ENCODE results near the gene FCMR. TPM values are rescaled to one million over a fixed set of nuclear protein-coding genes. Genes with fewer than 3 reads are reported as not detected.

The FCMR gene
- total RNA-seq, 4 donors from 2014 or later = 1.1 to 54.1 (median 4.3) TPM

DNA sequence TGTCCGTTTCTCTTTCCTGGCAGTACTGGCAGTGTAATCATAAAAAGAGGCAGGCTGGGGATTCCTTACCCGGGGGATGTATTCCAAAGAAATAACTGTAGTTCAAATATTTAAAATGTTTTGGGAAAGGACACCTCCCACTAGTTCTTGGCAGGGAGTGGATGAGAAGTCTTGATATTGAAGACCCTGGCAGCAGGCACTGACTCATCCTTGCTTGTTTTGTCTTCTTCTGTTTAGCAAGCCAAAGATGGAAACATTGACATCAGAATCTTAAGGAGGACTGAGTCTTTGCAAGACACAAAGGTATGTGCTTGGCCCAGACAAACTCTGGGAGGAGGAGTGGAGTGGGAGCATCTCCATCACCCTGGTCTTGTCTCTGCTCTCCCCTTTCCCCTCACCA is 55.7 kb downstream of the FCMR start:
- TF ChIP-seq, protein P1, sequence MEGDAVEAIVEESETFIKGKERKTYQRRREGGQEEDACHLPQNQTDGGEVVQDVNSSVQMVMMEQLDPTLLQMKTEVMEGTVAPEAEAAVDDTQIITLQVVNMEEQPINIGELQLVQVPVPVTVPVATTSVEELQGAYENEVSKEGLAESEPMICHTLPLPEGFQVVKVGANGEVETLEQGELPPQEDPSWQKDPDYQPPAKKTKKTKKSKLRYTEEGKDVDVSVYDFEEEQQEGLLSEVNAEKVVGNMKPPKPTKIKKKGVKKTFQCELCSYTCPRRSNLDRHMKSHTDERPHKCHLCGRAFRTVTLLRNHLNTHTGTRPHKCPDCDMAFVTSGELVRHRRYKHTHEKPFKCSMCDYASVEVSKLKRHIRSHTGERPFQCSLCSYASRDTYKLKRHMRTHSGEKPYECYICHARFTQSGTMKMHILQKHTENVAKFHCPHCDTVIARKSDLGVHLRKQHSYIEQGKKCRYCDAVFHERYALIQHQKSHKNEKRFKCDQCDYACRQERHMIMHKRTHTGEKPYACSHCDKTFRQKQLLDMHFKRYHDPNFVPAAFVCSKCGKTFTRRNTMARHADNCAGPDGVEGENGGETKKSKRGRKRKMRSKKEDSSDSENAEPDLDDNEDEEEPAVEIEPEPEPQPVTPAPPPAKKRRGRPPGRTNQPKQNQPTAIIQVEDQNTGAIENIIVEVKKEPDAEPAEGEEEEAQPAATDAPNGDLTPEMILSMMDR (IDR thresholded peaks at IDR 0.05; ENCODE audit: low read depth) = no peak

DNA sequence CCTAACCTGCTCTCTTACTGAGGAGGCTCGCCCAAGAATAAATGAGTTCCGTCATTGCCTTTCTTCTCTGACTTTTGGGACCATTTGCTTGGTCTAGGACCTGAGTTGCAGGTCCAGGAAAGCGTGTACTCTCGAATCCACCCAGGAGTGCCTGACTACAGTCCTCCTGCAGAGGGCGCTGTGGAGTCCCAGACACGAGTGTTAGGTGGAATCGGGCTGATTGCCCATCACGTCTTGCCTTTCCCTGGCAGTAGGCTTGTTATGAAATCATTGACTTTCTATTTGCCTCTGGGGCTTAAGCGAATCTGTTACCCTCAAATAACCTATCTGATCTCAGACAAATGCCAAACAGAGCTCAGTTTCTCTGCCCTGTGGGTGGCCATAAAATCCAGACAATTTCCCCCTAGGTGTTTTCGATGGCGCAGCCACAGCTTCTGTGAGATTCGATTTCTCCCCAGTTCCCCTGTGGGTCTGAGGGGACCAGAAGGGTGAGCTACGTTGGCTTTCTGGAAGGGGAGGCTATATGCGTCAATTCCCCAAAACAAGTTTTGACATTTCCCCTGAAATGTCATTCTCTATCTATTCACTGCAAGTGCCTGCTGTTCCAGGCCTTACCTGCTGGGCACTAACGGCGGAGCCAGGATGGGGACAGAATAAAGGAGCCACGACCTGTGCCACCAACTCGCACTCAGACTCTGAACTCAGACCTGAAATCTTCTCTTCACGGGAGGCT is 56.6 kb downstream of the FCMR start, which contains the start of gene IL20:
IL20 (plus strand) TSS at position 685 of the 733 bp plus-strand sequence. CDS start 230 bp downstream, outside the sequence.
- TF ChIP-seq, protein P1 (IDR thresholded peaks at IDR 0.05; ENCODE audit: low read depth) = no peak

DNA sequence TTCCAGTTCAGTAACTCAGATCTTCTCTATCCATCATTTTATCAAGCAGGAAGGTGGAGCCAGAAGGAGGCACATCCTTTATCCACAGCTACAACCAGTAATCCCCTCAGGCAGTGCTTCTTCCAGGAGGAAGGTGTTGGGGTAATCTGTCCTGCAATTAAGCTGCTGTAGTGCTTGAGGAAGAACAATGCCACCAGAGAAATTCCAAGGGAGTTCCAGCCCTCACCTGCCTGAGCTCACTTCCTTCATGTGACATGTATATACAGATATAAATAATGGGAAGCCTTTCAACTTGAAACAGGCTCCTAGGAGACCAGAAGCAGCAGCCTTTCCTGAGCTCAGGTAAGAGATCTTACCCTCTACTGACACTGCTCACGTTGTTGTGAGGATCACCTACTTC is 58.5 kb downstream of the FCMR start:
- TF ChIP-seq, protein P1 (IDR thresholded peaks at IDR 0.05; ENCODE audit: low read depth) = no peak

DNA sequence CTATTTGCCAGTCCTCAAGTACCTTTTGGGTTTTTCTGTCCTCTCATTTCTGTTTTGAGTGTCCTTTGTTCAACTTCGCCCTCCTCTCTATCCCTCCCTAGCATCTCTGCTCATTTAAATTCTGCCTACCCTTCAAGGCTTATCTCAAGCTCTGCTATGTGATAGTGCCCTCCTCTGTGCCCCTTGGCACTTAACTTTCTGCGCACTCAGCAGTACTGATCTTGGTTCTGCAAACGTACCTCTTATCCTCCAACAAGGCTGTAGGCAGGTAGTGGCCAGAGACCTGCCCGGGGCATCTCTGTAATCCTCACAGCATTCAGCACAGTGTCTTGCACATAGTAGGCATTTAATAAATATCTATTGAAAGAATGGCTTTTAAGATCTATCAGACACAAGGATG is 61.6 kb downstream of the FCMR start:
- TF ChIP-seq, protein P1 (IDR thresholded peaks at IDR 0.05; ENCODE audit: low read depth) = no peak

DNA sequence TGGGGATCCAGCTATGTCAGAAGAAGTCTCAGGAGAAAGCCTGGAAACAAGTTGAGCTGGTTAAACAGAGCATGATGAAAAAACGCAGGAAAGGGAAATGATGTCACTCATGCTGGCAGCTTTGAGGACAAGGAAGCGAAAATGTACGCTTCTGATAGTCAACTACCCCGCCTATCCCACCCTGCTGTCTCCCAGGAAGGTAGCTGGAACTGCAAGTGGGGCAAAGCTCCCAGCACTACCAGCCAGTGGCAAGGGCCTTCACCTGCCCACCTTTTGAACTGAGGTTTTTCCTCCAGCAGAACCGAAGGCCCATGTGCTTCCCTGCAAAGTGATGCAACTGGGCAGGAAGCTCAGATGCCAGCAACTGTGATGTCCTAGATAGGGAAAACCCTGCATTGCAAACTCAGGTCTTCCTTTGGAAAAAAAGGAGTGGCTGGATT is 62.6 kb downstream of the FCMR start:
- TF ChIP-seq, protein P1 (IDR thresholded peaks at IDR 0.05; ENCODE audit: low read depth) = no peak

DNA sequence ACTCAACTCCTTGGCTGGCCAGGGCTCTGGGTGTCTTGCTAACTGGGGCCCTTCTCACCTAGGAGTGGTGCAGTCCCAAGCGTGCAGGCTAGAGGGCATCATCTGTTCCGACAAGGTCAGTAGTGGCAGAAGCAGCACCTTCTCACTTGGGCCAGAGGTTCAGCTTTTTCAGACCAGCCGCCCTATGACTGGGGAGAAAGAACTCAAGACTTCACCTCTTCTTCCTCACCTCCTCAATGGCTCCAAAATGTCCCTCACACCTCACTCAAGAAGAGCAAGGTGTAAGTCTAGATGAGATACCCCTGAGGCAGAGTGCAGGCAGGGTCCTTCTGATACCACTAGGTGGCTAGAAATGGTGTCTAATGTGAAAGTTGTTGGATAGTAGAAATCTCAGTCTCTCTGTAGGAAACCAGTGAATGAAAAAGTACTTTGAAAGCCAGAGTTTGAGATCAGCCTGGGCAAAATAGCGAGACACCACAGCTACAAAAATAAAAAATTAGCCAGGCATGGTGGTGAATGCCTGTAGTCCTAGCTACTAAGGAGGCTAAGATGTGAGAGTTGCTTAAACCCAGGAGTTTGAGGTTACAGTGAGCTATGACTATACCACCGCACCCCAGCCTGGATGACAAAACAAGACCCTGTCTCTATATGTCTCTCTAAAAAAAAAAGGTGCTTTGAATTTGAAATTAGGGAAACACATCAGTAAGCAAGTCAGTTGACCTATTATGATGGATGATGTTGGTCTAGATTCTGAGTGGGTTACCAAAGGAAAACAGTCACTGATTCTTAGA is 64.9 kb downstream of the FCMR start:
- TF ChIP-seq, protein P1 (IDR thresholded peaks at IDR 0.05; ENCODE audit: low read depth) = no peak

DNA sequence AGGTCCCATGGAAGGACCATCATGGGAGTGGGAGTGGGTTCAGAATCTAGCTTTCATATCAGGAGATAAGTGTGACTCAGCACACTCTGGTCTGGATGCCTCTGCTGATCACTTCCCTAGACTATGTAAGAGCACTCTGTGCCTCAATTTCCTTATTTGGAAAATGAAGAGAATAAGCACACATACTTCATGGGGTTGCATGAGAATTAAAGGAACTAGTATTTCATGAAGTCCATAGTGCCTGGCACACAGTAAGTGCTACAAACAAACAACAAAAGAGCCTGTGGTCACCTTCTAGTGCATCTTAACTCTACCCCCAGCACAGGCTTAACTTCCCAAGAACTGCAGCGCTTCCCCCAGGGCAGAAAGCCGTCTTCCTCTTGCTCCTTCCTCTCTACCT is 65.9 kb downstream of the FCMR start:
- TF ChIP-seq, protein P1 (IDR thresholded peaks at IDR 0.05; ENCODE audit: low read depth) = no peak

Data from subcutaneous adipose tissue (tissue), 4 donors.